Stimulated activated CD8-positive, alpha-beta memory T cell treated with anti-CD3 and anti-CD28 coated beads, Interleukin-2, amount 100 ng/mL, for 48 hours (primary cell): ENCODE results near the gene ACHE.
"Not testable (repeated sequence)": the region's sequence is repeated elsewhere in the genome, so short reads cannot be mapped to it uniquely, and the experiment has no call there.

Experiments
- DNase-seq, 2 donors: peaks; one replicate each; pipeline ENCODE4 v3.0.0-alpha.2; 2020; ENCODE audit warnings: low read depth in 2 of 2

Gene ACHE

DNA sequence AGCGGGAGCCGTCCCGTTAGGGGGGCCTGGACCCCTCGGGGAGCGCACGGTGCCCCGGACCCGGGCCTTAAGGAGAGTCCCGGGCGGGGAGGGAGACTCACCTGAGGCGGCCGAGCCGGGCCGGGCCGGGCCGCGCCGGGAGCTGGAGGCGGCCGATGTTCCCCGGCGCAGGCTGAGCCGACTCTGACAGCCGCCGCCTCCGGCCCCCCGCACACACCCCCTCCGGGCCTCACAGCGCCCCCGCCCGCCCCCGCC lies at the start of gene ACHE:
ACHE (minus strand) TSS at position 188 of the 255 bp plus-strand sequence. CDS start 1,656 bp downstream, outside the sequence.
- DNase-seq, result no peak

- no peak for DNase-seq
Observed at GRCh38 chr7:100944138-100944537, 48.5 kb upstream of the ACHE start.

DNA sequence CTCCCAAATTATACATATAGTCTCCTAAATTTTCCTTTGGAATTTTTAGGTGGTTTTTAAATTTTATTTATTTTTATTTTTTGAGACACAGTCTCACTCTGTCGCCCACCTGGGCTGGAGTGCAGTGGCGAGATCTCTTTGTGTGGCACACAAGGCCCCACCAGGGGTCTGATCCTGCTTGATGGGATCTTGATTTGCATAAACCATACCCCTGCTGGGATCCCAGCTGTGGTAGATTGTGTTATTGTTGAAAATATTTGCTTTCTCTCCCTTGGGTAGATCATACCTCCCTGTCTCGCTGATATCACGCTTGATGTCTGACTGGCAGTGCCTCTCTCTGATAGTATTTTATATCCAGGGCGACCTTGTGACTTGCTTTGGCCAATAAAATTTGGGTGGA lies 48.0 kb upstream of the ACHE start:
- DNase-seq, result no peak

DNA sequence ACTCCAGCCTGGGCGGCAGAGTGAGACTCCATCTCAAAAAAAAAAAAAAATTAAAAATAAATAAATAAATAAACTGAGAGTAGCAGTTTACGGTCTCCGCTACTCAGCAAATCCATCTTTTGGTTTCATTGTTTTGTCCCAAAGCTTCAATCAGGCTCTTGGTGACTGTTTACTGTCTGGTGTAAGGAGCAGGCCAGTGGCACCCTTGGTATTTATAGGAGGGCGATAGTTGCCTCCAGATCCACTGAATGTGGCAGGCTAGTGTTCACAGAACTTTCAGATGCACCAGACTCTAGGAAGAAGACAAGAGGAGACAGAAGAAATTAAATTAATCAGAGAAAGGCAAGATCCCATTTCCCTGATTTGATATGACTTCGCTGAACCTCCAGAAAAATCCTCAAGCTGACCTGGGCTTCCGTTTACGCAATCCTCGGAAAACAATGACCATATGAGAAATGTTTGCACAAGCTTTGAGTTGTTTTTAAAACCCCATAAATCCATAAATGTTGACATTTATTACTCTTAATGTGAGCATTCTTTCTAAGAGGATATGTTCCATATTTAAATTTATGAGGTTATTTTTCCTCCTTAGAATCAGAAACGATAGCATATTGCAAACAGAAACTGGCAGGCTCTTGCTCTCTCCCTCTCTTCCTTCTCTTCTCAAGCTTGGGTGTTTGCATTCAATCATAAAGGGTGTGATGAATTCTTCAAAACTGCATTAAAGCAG lies 46.5 kb upstream of the ACHE start:
- no peak for DNase-seq

DNA sequence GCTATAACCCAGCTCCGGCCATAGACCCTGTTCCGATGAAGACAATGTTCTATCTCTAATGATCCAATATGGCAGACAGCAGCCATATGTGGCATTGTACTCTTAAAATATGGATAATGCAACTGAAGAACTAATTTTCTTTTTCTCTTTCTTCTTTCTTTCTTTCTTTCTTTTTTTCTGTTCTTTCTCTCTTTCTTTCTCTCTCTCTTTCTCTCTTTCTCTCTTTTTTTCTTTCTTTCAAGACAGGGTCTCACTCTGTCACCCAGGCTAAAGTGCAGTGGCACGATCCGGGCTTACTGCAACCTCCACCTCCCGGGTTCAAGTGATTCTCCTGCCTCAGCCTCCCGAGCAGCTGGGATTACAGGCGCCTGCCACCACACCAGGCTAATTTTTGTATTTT lies 40.5 kb upstream of the ACHE start:
- DNase-seq, result not testable (repeated sequence)

DNA sequence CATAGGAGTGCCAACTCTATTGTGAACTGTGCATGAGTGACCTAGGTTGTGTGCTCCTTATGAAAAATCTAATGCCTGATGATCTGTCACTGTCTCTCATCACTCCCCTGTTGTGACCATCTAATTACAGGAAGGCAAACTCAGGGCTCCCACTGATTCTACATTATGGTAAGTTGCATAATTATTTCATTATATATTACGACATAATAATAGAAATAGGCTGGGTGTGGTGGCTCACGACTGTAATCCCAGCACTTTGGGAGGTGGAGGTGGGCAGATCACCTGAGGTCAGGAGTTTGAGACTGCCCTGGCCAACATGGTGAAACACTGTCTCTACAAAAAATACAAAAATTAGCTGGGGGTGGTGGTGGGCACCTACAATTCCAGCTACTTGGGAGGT lies 39.7 kb upstream of the ACHE start:
- not testable (repeated sequence) for DNase-seq

- DNase-seq, result no peak
Observed at GRCh38 chr7:100933734-100934133, 38.0 kb upstream of the ACHE start.

DNA sequence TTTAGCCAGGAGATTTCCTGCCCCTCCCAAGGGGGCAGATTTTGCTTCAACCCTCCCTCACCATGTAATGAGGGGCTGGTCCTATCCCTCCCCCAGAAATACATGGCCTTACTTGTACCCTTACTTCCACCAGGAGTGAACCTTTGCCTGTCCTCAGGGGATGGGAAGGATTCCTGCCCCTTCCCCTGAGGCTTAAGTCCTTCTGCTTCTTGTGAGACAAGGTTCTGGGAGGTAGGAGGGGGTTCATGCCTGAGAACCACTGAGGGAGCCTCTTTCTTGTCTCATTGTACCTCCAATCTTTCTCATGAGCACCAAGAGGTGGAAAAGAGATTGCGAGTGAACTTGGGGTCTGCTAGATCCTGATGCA lies 34.1 kb upstream of the ACHE start:
- DNase-seq, result no peak

- DNase-seq, result not testable (repeated sequence)
Observed at GRCh38 chr7:100923616-100924015, 27.9 kb upstream of the ACHE start.

- DNase-seq, result no peak
Observed at GRCh38 chr7:100921039-100921438, 25.4 kb upstream of the ACHE start.

DNA sequence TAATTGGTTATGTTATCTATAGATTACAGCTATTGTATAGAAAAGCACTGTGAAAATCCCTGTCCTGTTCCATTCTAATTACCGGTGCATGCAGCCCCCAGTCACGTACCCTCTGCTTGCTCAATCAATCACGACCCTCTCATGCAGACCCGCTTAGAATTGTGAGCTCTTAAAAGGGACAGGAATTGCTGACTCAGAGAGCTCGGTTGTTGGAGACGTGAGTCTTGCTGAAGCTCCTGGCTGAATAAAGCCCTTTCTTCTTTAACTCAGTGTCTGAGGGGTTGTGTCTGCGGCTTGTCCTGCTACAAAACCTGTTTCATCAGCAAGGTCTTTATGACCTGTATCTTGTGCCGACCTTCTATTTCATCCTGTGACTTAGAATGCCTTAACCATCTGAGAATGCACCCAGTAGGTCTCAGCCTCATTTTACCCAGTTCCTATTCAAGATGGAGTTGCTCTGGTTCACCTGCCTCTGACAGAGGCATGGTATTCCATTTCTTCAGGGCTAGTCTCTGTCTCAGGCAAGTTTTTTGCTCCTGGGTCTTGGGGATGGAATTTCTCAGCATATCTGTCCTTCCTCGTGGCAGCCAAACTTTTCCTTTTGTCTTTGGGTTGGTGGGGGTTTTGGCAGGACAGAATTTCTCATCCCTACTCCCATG lies 24.2 kb upstream of the ACHE start:
- not testable (repeated sequence) for DNase-seq

DNA sequence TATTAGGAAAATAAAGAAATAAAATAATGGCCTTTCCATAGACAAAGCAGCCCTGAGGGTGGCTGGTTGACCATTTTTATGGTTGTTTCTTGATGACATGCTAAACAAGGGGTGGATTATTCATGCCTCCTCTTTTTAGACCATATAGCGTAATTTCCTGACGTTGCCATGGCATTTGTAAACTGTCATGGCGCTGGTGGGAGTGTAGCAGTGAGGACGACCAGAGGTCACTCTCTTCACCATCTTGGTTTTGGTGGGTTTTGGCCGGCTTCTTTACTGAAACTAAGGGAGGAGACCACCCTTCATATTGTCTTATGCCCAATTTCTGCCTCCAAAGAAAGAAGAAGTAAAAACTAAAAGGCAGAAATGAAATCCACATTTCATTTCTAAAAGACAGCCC lies 23.6 kb upstream of the ACHE start:
- DNase-seq, result not testable (repeated sequence)

DNA sequence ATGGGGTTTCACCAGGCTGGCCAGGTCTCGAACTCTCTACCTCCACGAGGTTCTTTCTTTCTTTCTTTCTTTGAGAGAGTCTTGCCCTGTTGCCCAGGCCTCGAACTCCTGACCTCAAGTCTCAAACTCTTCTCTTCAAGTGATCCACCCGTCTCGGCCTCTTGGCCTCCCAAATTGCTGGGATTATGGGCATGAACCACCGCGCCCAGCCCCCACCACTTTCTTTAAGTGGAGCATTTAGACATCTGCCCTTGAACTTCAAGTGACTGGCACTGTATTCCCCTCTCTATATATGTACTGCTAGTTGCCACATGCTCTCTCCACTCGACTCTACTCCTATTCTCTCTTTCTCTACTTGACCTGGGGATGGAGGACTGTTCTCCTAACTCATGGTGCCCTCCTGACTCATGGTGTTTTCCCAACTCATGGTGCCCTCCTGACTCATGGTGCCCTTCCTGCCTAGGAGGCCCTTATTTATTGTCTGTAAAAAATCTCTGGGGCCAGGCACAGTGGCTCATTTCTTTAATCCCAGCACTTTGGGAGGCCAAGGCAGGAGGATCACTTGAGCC lies 19.3 kb upstream of the ACHE start:
- no peak for DNase-seq

DNA sequence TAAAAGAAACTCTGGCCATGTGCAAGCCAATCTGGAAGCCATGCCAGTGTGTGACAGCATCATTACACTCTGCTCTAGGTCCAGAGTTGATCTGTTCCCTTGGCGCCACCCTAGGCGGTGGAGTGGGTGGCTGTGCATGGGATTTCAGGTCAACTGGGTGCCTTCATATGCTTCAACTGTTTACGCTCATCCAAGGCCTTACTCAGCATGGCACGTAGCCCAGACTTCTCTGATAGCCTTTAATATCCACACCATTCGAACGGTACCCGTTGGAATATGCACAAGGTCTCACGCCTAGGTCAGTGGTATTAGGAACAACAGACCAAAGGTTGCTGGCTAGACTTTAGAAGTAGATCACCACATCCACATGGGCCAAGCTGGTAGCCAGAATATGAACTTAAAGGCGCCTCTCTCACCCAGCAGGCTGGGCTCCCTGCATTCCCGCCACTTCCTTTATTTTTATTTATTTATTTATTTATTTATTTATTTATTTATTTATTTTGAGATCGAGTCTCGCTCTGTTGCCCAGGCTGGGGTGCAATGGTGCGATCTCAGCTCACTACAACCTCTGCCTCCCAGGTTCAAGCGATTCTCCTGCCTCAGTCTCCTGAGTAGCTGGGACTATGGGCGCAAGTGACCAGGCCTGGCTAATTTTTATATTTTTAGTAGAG lies 18.7 kb upstream of the ACHE start:
- DNase-seq, result no peak

DNA sequence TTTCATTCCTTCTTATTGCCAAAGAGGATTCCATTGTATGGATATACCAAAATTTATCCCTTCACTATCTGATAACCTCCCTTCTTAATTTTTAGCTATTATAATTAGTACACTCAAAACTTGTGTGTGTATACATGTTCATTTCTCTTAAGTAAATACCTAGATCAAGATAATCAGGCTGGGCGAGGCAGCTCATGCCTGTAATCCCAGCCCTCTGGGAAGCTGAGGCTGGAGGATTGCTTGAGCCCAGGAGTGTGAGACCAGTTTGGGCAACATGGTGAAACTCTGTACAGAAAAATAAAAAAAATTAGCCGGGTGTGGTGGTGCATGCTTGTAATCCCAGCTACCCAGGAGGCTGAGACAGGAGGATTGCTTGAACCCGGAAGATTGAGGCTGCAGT lies 15.8 kb upstream of the ACHE start:
- DNase-seq, result no peak

GRCh38 chr7:100910443-100910842 lies 14.8 kb upstream of the ACHE start:
- DNase-seq, result not testable (repeated sequence)

DNA sequence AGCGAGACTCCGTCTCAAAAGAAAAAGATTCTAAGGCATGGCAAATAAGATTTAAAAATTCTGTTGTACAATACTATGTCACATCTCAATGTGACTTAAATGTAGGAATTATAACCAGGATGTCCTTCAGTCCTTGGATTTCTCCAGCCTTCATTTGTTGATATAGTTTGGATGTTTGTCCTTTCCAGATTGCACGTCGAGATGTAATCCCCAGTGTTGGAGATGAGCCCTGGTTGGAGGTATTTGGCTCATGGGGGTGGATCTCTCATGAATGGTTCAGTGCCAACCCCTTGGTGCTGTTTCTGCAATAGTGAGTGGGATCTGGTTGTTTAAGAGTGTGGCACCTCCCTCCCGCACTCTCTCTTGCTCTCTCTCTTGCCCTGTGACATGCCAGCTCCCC lies 12.8 kb upstream of the ACHE start:
- no peak for DNase-seq

DNA sequence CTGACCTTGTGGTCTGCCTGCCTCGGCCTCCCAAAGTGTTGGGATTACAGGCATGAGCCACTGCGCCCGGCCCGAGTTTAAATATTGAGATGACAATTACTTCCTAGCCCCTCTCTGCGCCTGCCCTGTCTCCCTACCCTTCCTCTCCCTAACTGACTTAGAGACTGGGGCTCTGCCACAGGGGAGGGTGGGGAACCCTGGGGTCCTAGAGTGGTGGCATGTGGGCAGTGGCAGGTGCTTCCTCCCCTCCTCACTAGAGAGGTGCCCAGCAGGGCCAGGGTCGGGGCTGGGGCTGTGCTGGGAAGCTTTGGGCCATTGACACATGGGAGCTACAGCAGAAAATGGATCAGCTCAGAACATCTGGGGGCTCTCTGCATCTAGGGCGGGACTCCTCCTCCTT lies 7.0 kb upstream of the ACHE start:
- DNase-seq, result no peak

- no peak for DNase-seq
Observed at GRCh38 chr7:100901921-100902332, 6.2 kb upstream of the ACHE start.

DNA sequence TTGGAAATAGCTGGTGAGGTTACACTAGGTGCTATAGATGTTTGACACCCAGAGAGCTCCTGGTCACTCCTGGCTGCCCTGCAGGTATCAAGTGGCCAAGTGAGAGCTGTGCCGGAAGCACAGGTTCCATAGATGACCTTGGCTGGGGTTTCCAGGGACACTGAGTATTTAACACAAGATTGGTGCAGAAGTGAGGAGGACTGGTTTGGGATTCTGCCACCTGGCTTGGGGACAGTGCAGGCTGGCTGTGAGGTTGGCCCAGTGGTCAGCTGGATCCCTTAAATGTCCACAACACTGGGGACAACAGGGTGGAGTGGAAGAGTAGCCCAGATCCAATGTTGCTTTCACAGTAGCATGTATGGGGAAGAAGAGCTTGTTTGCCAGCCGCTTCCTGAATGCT lies 5.3 kb upstream of the ACHE start:
- no peak for DNase-seq

GRCh38 chr7:100899432-100899831 lies 3.7 kb upstream of the ACHE start:
- DNase-seq, result no peak

DNA sequence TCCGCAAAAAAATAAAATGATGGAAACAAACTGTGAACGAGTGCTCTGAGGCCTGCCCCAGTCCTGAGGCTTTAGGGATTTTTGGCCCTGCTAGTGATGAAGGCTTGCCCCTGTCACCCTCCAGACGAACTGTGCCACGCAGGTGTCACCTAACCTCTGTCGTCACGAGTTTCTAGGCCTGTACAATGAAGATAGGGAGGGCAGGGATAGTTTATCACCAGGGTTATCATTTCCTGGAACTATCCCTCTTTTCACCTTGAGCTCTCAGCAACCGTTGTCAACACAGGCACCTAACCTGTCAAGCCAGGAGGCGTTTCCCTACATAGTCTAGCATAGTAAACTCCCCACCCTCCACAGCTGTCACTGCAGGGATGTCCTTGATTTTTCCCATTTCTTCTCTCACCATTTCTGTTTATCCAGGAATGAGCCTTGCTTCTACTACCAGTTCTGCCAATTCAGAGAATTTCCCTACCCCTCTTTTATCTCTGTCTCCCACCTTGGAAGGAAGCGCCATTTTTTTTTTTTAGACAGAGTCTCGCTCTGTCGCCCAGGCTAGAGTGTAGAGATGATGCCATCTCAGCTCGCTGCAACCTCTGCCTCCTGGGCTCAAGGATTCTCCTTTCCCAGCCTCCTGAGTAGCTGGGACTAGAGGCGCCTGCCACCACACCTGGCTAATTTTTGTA lies 2.2 kb upstream of the ACHE start:
- DNase-seq, result no peak
